ENCODE data around the gene AMOT.

GRCh38 chrX:112819008-112819640, 21.5 kb downstream of the AMOT start:
- TF ChIP-seq CTCF (conservative IDR thresholded peaks at IDR 0.05; ENCODE audit: low read length) (no peak), EZH2phosphoT487 (IDR thresholded peaks at IDR 0.05; ENCODE audit: borderline replicate concordance, low read depth, low read length) (no peak)

Measured in OCI-LY7 (cell line).